Measurements from ENCODE around the gene ZNF814.
"Not testable (repeated sequence)": the region's sequence is repeated elsewhere in the genome, so short reads cannot be mapped to it uniquely, and the experiment has no call there.

ZNF814 gene

GRCh38 chr19:57854117-57854516, 34.7 kb downstream of the ZNF814 start:
- not testable (repeated sequence) for DNase-seq

GRCh38 chr19:57851812-57852603, 36.8 kb downstream of the ZNF814 start:
- DNase-seq: not testable (repeated sequence)

GRCh38 chr19:57850553-57851017, 38.3 kb downstream of the ZNF814 start:
- no peak for DNase-seq

GRCh38 chr19:57849666-57850473, 39.0 kb downstream of the ZNF814 start, which contains the start of gene ZNF587:
Gene ZNF587, plus strand, starts transcription at chr19:57849859. Its CDS starts 180 bp downstream, at chr19:57850039.
- peak; percentile 24 for DNase-seq

GRCh38 chr19:57849162-57849665, 39.6 kb downstream of the ZNF814 start:
- not testable (repeated sequence) for DNase-seq

- DNase-seq: not testable (repeated sequence)
Observed at GRCh38 chr19:57847164-57847563, 41.7 kb downstream of the ZNF814 start.

GRCh38 chr19:57841122-57841763, 47.6 kb downstream of the ZNF814 start:
- DNase-seq: no peak

GRCh38 chr19:57838622-57839191, 50.1 kb downstream of the ZNF814 start:
- DNase-seq: not testable (repeated sequence)

GRCh38 chr19:57836991-57837390, 51.8 kb downstream of the ZNF814 start:
- DNase-seq: not testable (repeated sequence)

- no peak for DNase-seq
Observed at GRCh38 chr19:57830071-57830602, 58.7 kb downstream of the ZNF814 start, which contains the start of gene ZNF587B. Gene ZNF587B, plus strand, starts transcription at chr19:57830299. Its CDS starts 230 bp downstream, at chr19:57830529.

- no peak for DNase-seq
Observed at GRCh38 chr19:57829316-57829715, 59.5 kb downstream of the ZNF814 start.

GRCh38 chr19:57825511-57825910, 63.3 kb downstream of the ZNF814 start:
- no peak for DNase-seq

GRCh38 chr19:57823608-57824007, 65.2 kb downstream of the ZNF814 start:
- not testable (repeated sequence) for DNase-seq

- DNase-seq: not testable (repeated sequence)
Observed at GRCh38 chr19:57823155-57823554, 65.7 kb downstream of the ZNF814 start.

GRCh38 chr19:57821501-57821900, 67.3 kb downstream of the ZNF814 start:
- DNase-seq: not testable (repeated sequence)

- DNase-seq: not testable (repeated sequence)
Observed at GRCh38 chr19:57821095-57821494, 67.7 kb downstream of the ZNF814 start.

- DNase-seq: no peak
Observed at GRCh38 chr19:57820599-57820998, 68.2 kb downstream of the ZNF814 start.

- DNase-seq: peak; percentile 67
Observed at GRCh38 chr19:57819475-57820148, 69.2 kb downstream of the ZNF814 start.

- DNase-seq: no peak
Observed at GRCh38 chr19:57818378-57818777, 70.5 kb downstream of the ZNF814 start.

- no peak for DNase-seq
Observed at GRCh38 chr19:57817976-57818375, 70.9 kb downstream of the ZNF814 start.

GRCh38 chr19:57816652-57817051, 72.2 kb downstream of the ZNF814 start:
- DNase-seq: no peak

Data from NCI-H2081 treated with DMSO at 0.1 percent for 48 hours (cell line).